HFF-Myc (cell line): Measurements from ENCODE around the gene KIRREL3.

Source experiments
- DNase-seq: peaks from one replicate; pipeline ENCODE4 v3.0.0-alpha.2; 2011; ENCODE audit warnings: low read depth; ENCODE audit errors: extremely low read depth
- H3K4me3 ChIP-seq: replicated peaks from 2 replicates; pipeline ENCODE4 v1.5.1; 2011; ENCODE audit warnings: low read depth, mild to moderate bottlenecking, control low read depth, low read length
- CTCF ChIP-seq: IDR thresholded peaks from 2 replicates; pipeline ENCODE4 v1.5.1; 2012; ENCODE audit warnings: mild to moderate bottlenecking, low read depth, low read length, control low read depth; ENCODE audit errors: missing control alignments

KIRREL3 gene

DNA sequence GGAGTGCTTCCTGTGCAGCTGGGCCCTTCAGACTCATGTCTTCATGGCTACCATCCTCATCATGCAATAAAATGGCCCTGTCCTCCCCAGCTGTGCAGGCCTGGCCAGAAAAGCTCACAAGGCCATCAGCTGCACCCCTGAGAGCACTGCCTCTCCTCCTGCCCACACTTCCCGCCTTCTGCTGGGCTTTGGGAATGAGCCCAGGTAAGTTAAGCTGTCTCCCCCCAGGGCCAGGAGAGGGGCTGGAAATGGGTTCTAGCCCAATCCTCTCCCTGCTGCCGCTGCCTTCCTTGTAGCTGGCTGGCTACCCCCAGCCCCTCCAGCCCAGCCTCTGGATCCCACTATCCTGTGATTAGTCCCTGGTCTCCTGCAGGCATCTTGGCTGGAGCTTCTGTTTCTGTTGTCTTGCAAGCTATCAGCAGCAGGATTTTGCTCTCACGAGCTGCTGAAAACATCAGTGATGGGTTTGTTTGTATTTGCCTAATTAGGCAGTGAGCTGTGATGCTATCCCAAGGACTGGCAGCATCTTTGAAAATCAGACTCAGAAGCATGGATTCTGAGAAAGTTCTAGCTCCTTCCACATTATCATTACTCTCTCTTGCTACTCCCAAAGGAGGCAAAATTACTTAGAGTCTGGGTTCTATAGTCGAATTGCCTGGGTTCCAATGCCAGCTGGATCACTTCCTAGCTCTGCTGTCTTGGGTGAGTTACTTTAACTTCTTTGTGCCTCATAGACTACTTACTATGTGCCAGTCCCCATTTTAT, 476.9 kb downstream of the KIRREL3 start:
- DNase-seq: no peak
- no peak for TF ChIP-seq CTCF
- H3K4me3 ChIP-seq: no peak overlapping the region

DNA sequence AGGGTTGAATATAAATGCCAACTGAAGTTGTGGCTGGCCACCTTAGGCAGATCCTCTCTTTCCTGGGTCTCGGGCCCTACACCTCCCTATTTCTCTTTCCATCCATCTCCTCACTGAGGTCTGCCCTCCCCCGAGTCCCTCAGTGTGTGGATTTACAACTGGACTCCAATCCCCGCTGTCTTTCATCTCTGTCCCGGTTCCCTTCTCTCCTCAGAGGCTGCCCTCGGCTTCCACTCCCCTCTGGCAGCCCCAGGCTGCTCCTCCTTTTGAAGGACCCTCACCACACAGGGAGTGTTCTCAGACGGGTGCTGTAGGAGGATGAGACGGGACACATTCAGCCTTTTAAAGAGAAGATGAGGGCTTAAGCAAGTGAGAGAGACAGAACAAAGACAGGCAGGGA, 478.0 kb downstream of the KIRREL3 start:
- TF ChIP-seq CTCF: no peak
- H3K4me3 ChIP-seq: no peak overlapping the region
- DNase-seq: no peak

DNA sequence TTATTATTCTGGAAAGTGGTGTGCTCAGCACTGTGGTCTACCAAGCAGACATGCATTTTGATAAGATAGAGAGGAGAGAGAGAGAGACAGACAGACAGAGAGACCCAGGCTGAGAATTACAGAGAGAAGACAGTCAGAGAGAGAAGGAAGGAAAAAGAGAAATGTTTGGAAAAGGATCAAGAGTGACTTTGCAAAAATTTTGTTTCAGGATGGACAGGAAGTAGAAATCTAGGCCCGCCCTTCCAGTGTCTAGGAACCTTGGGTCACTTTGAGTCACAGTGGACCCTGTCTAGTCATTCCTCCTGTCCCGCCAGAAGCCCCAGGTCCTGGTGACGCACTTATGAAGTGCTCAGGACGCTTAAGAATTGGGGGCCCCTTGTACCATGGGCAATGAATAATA, 478.4 kb downstream of the KIRREL3 start:
- H3K4me3 ChIP-seq: no peak overlapping the region
- TF ChIP-seq CTCF: no peak
- no peak for DNase-seq

DNA sequence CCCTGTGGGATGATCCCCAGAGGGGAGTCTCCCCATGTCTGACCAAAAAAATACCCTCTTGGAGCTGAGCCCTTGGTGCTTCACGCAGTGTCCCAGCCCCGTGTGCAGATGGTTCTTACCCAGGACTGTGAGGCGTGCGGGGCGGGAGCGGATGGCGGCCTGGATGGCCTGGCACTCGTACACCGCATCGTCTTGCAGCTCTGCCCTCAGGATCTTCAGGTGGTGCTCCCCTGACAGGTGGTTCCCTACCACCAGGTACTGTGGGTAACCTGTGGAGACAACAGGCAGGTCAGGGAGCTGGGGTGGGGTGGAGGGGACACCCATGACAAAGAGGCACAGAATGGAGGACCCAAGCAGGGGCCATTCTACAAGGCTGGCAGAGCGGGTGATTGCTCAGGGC, 479.4 kb downstream of the KIRREL3 start:
- H3K4me3 ChIP-seq: no peak overlapping the region
- no peak for DNase-seq
- TF ChIP-seq CTCF: no peak

DNA sequence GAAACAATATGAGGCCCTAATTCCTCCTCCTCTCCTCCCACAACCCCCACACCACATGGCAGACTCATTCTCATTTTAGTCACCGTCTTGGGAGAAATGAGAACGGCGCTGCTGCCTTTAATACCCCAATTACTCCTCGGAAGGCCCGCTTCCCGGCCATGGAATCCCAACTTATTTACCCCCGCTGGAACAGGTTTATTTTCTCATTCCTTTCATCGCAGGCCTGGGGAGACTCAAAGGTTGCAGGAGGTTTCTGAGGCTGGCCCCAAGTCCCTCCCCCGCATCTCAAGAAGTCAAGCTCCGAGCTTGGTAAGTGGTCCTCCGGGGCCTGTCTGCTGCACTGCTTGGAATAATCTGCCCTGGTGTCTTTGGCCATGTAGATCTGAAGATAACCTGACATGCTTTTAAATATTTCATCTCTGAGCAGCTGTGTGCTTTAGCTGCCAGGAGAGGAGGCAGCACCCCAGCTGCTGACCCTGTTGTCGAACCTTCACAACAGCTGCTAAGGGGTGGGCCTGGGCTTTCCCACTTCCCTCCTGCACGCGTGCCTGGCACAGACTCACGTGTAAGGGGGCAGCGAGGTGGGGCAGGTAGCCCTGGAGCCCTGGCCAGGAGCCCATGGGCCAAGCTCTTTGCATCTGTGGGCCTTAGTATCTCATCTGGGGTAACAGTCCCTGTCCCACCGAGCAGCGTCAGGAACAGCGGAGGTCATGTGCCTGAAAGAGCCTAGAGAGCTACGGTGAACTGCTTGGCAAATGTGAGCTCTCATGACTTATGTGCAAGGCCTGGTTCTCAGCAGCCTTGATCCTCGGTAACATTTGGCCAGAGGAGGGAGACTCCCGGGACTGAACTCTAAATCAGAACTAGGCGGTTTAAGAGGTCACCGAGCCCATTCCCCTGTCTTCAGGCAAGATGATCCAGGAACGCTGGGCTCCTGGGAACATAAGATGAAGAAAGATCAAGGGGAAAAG, 480.5 kb downstream of the KIRREL3 start:
- no peak overlapping the region for H3K4me3 ChIP-seq
- TF ChIP-seq CTCF: no peak
- DNase-seq: no peak

DNA sequence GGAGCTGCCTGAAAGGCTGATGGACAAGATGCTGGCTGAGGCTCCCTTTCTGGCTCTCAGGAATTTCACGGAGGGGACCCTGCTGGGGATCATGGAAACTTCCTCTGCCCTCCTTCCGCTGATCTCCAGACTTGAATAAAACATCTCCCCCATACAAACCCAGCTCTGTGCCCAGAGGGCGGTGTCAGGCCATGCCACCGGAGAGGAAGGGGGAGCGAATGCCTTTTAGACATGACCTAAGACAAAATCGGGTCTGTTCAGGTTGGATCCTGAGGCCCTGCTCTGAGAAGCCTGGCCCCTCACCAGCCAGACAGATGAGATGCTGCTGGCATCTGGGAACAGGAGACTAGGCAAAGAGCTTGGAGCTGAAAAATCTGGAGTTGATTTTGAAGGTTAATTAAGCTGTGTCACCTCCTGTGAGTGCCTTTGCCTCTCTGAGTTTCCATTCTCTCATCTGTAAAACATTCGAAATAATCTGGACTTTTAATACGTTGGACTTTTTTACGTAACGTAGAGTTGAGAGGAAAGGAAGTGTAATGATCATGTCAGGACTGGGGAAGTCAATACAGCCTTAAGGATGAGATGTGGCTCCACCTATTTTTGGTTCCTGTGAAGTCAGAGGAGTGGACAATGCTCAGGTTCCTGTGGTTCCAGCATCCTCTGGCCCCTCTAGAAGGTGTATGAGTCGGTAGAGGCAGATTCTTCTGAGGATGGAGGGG, 481.4 kb downstream of the KIRREL3 start:
- no peak overlapping the region for H3K4me3 ChIP-seq
- no peak for DNase-seq
- TF ChIP-seq CTCF: no peak
